GM18870 (cell line): ENCODE measurements around the gene SLC39A10.

ENCODE experiments used
- ATAC-seq: cut with Tn5 transposase; IDR thresholded peaks from one replicate; pipeline ENCODE4 v1.9.1; 2021; ENCODE audit warnings: moderate library complexity; ENCODE audit not compliant: unreplicated experiment

The SLC39A10 gene

GRCh38 chr2:195721042-195721441, 64.0 kb downstream of the SLC39A10 start:
- ATAC-seq: no peak

- ATAC-seq: no peak
Observed at GRCh38 chr2:195722075-195722474, 65.0 kb downstream of the SLC39A10 start.

GRCh38 chr2:195727106-195727505, 70.1 kb downstream of the SLC39A10 start:
- ATAC-seq: no peak

GRCh38 chr2:195730912-195731311, 73.9 kb downstream of the SLC39A10 start:
- no peak for ATAC-seq

GRCh38 chr2:195732574-195732973, 75.5 kb downstream of the SLC39A10 start:
- no peak for ATAC-seq

GRCh38 chr2:195733831-195734230, 76.8 kb downstream of the SLC39A10 start:
- ATAC-seq: no peak

GRCh38 chr2:195734395-195734794, 77.4 kb downstream of the SLC39A10 start:
- no peak for ATAC-seq

- ATAC-seq: no peak
Observed at GRCh38 chr2:195734931-195735330, 77.9 kb downstream of the SLC39A10 start.

GRCh38 chr2:195735347-195735746, 78.3 kb downstream of the SLC39A10 start:
- no peak for ATAC-seq

GRCh38 chr2:195737511-195738325, 80.7 kb downstream of the SLC39A10 start:
- ATAC-seq: no peak

GRCh38 chr2:195741191-195741590, 84.2 kb downstream of the SLC39A10 start:
- ATAC-seq: no peak

GRCh38 chr2:195756218-195756942, 99.4 kb downstream of the SLC39A10 start:
- ATAC-seq: no peak

- no peak for ATAC-seq
Observed at GRCh38 chr2:195758846-195759245, 101.8 kb downstream of the SLC39A10 start.

- ATAC-seq: no peak
Observed at GRCh38 chr2:195759877-195760276, 102.9 kb downstream of the SLC39A10 start.

- no peak for ATAC-seq
Observed at GRCh38 chr2:195763866-195764265, 106.8 kb downstream of the SLC39A10 start.

GRCh38 chr2:195766691-195767090, 109.7 kb downstream of the SLC39A10 start:
- ATAC-seq: no peak

- no peak for ATAC-seq
Observed at GRCh38 chr2:195768431-195768830, 111.4 kb downstream of the SLC39A10 start.

GRCh38 chr2:195769975-195770374, 112.9 kb downstream of the SLC39A10 start:
- ATAC-seq: no peak

GRCh38 chr2:195779491-195779890, 122.5 kb downstream of the SLC39A10 start:
- ATAC-seq: no peak

- no peak for ATAC-seq
Observed at GRCh38 chr2:195782156-195782555, 125.1 kb downstream of the SLC39A10 start.
